ENCODE data around the gene HOXC9.

GRCh38 chr12:53999559-54000115 lies 324 bp upstream of the HOXC9 start:
- no peak for TF ChIP-seq POLR2A (IDR thresholded peaks at IDR 0.05; ENCODE audit: low read length)
- TF ChIP-seq GATA1 (IDR thresholded peaks at IDR 0.05; ENCODE audit: low read depth, low read length), result no peak
